GM12891 (cell line): ENCODE data around the gene TBX4.
"Not testable (repeated sequence)": the region's sequence is repeated elsewhere in the genome, so short reads cannot be mapped to it uniquely, and the experiment has no call there.

ENCODE experiments used
- POLR2A ChIP-seq: IDR thresholded peaks from 2 replicates; pipeline ENCODE4 v1.6.1; 2011; ENCODE audit warnings: low read depth, low read length, control low read depth
- POLR2AphosphoS5 ChIP-seq: IDR thresholded peaks from 2 replicates; pipeline ENCODE4 v1.6.1; 2011; ENCODE audit warnings: low read depth, low read length, control low read depth
- TAF1 ChIP-seq: IDR thresholded peaks from 2 replicates; pipeline ENCODE4 v1.6.1; 2011; ENCODE audit warnings: low read depth, low read length, control low read depth

DNA sequence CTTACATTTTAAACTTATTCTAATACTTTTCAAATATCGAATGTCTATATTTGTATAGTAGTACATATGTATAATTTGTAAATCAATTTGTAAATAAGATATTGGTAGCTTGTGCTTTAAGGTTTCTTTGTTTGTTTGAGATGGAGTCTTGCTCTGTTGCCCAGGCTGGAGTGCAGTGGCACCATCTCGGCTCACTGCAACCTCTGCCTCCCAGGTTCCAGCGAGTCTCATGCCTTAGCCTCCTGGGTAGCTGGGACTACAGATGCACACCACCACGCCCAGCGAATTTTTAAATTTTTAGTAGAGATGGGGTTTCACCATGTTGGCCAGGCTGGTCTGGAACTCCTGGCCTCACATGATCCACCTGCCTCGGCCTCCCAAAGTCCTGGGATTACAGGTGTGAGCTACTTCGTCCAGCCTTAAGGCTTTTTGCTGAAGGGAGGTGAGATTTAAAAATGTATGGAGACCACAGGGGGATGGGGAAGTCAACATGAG is 41.7 kb downstream of the TBX4 start:
- TF ChIP-seq POLR2A, POLR2AphosphoS5, TAF1: not testable (repeated sequence)
